PC-3 (cell line): ENCODE results near the gene LIMA1.

Source experiments
- CTCF ChIP-seq: fragments of 300-600 bp; sonication (generic); conservative IDR thresholded peaks from 2 replicates; pipeline ENCODE4 v1.5.1; 2017; ENCODE audit warnings: antibody characterized with exemption, low read depth, mild to moderate bottlenecking, low read length
- EZH2 ChIP-seq: fragments of 300-600 bp; sonication (generic); IDR thresholded peaks from one replicate; pipeline ENCODE4 v1.6.1; 2017; ENCODE audit warnings: antibody characterized with exemption, mild to moderate bottlenecking, low read length; ENCODE audit not compliant: unreplicated experiment
- EZH2phosphoT487 ChIP-seq: fragments of 300-600 bp; sonication (generic); IDR thresholded peaks from 2 replicates; pipeline ENCODE4 v1.6.1; 2018; ENCODE audit warnings: mild to moderate bottlenecking, antibody characterized with exemption, low read length, borderline replicate concordance

GRCh38 chr12:50211392-50212070, 71.8 kb downstream of the LIMA1 start:
- TF ChIP-seq EZH2 (no peak), EZH2phosphoT487 (no peak), CTCF (no peak)
